ENCODE measurements around the gene HOGA1. TPM values are rescaled to one million over a fixed set of nuclear protein-coding genes. Genes with fewer than 3 reads are reported as not detected.

Gene HOGA1
- total RNA-seq, 4 donors from 2014 or later = 0.67 to 4.5 (median 0.93) TPM

- peaks cover 19 to 44% of the 10 kb centered on the region in 2 donors for H3K4me1 ChIP-seq
These were observed 45.4 kb upstream of the HOGA1 start for GRCh38 chr10:97538839-97539238.

GRCh38 chr10:97539523-97540200 is 44.5 kb upstream of the HOGA1 start:
- H3K4me3 ChIP-seq (replicated peaks in 1 of 3) = no peak overlapping the region
- H3K9me3 ChIP-seq = no peaks in the 10 kb centered on the region
- WGBS, 2 donors = 63 to 72% methylated on average over 6 of the region's 6 CpGs
- DNase-seq = no peak
- H3K27me3 ChIP-seq = no peaks in the 10 kb centered on the region
- peaks cover 19 to 45% of the 10 kb centered on the region in 2 donors for H3K4me1 ChIP-seq
- H3K36me3 ChIP-seq = no peaks in the 10 kb centered on the region
- intact Hi-C loops (cut with DNase I) = no loop called here
- no peak for TF ChIP-seq CTCF (IDR thresholded peaks at IDR 0.05)
- no peak for TF ChIP-seq POLR2A (IDR thresholded peaks at IDR 0.05)
- H3K27ac ChIP-seq = peak overlapping the region in 2 of 3 donors; percentile 16 to 27

More at GRCh38 chr10:97538839-97539238, 45.4 kb upstream of the HOGA1 start:
- no peaks in the 10 kb centered on the region for H3K9me3 ChIP-seq
- peak overlapping the region in 1 of 3 donors; percentile 16 for H3K27ac ChIP-seq
- DNase-seq = peak; percentile 67 to 72
- H3K36me3 ChIP-seq = no peaks in the 10 kb centered on the region
- intact Hi-C loops (cut with DNase I) = no loop called here
- TF ChIP-seq POLR2A (IDR thresholded peaks at IDR 0.05) = no peak
- H3K27me3 ChIP-seq = no peaks in the 10 kb centered on the region
- WGBS, 2 donors = 60 to 70% methylated on average over 3 to 4 of the region's 4 CpGs
- no peak overlapping the region for H3K4me3 ChIP-seq (replicated peaks in 1 of 3)

GRCh38 chr10:97540669-97541500 is 43.3 kb upstream of the HOGA1 start:
- Histone ChIP-seq H3K27me3 (no peaks in the 10 kb centered on the region), H3K36me3 (no peaks in the 10 kb centered on the region), H3K27ac (peak overlapping the region in 2 of 3 donors; percentile 19 to 76), H3K4me3 (replicated peaks in 1 of 3) (no peak overlapping the region), H3K9me3 (no peaks in the 10 kb centered on the region), H3K4me1 (peaks cover 19 to 45% of the 10 kb centered on the region in 2 donors)
- DNase-seq = no peak
- no peak for TF ChIP-seq CTCF (IDR thresholded peaks at IDR 0.05)
- no peak for TF ChIP-seq POLR2A (IDR thresholded peaks at IDR 0.05)
- intact Hi-C loops (cut with DNase I) = no loop called here
- 86 to 91% methylated on average over 11 to 14 of the region's 14 CpGs for WGBS, 2 donors

- 64 to 69% methylated on average over 3 to 6 of the region's 9 CpGs for whole genome bisulfite sequencing, 2 donors
- no peaks in the 10 kb centered on the region for H3K9me3 ChIP-seq
- H3K4me1 ChIP-seq = peaks cover 19 to 48% of the 10 kb centered on the region in 2 donors
- TF ChIP-seq POLR2A (IDR thresholded peaks at IDR 0.05) = no peak
- no peak for TF ChIP-seq CTCF (IDR thresholded peaks at IDR 0.05)
- peak; percentile 29 to 35 for DNase-seq
- no peaks in the 10 kb centered on the region for H3K36me3 ChIP-seq
- intact Hi-C loops (cut with DNase I) = no loop called here
- H3K27ac ChIP-seq = peak overlapping the region; percentile 76 to 90 (median 79)
- H3K27me3 ChIP-seq = no peaks in the 10 kb centered on the region
- no peak overlapping the region for H3K4me3 ChIP-seq (replicated peaks in 1 of 3)
These were observed 41.8 kb upstream of the HOGA1 start for GRCh38 chr10:97542169-97543024.

GRCh38 chr10:97543025-97543546 is 41.1 kb upstream of the HOGA1 start:
- Histone ChIP-seq H3K27me3 (no peaks in the 10 kb centered on the region), H3K36me3 (no peaks in the 10 kb centered on the region), H3K4me1 (peaks cover 19 to 50% of the 10 kb centered on the region in 2 donors), H3K9me3 (no peaks in the 10 kb centered on the region), H3K4me3 (replicated peaks in 1 of 3) (no peak overlapping the region), H3K27ac (peak overlapping the region; percentile 76 to 90 (median 79))
- TF ChIP-seq POLR2A (IDR thresholded peaks at IDR 0.05) (no peak), CTCF (IDR thresholded peaks at IDR 0.05) (no peak)
- intact Hi-C loops (cut with DNase I) = no loop called here
- 60 to 61% methylated on average over 9 to 10 of the region's 10 CpGs for WGBS, 2 donors
- peak; percentile 32 to 45 for DNase-seq
